Spleen (tissue), 11 donors: ENCODE data around the gene ARMC12. TPM values are rescaled to one million over a fixed set of nuclear protein-coding genes. Genes with fewer than 3 reads are reported as not detected.
"Not testable (repeated sequence)": the region's sequence is repeated elsewhere in the genome, so short reads cannot be mapped to it uniquely, and the experiment has no call there.

Experiments used
- DNase-seq: peaks from one replicate; pipeline ENCODE4 v3.0.0-alpha.2; 2020
- H3K27ac ChIP-seq, 8 donors: fragments of 200-600 bp; sonication (generic) in 7 of 8; 1 replicate in 4 of 8; 2 replicates in 4 of 8; pipeline versions ENCODE4 v1.5.0 to v1.8.0; 2016 to 2021; ENCODE audit warnings: inconsistent platforms in 4 of 8, mild to moderate bottlenecking in 4 of 8, moderate library complexity in 1 of 8
- H3K27me3 ChIP-seq, 7 donors: fragments of 200-600 bp; sonication (generic) in 6 of 7; replicated peaks in 1 of 7; 1 replicate in 4 of 7; 2 replicates in 3 of 7; pipeline versions ENCODE4 v1.5.0 to v1.8.0; 2016 to 2021; ENCODE audit warnings: inconsistent platforms in 3 of 7, mild to moderate bottlenecking in 1 of 7
- H3K36me3 ChIP-seq, 6 donors: fragments of 200-600 bp; sonication (generic) in 5 of 6; 1 replicate in 4 of 6; 2 replicates in 2 of 6; pipeline versions ENCODE4 v1.5.0 to v1.8.0; 2016 to 2021; ENCODE audit warnings: inconsistent platforms in 2 of 6
- H3K4me1 ChIP-seq, 6 donors: fragments of 200-600 bp; sonication (generic) in 5 of 6; 1 replicate in 3 of 6; 2 replicates in 3 of 6; pipeline versions ENCODE4 v1.5.0 to v1.8.0; 2016 to 2021; ENCODE audit warnings: inconsistent platforms in 3 of 6
- H3K4me3 ChIP-seq, 8 donors: fragments of 200-600 bp; sonication (generic) in 7 of 8; 1 replicate in 4 of 8; 2 replicates in 4 of 8; pipeline versions ENCODE4 v1.5.0 to v1.8.0; 2016 to 2021; ENCODE audit warnings: inconsistent platforms in 4 of 8, mild to moderate bottlenecking in 4 of 8, moderate library complexity in 2 of 8
- H3K9me3 ChIP-seq, 8 donors: fragments of 200-600 bp; sonication (generic) in 7 of 8; 1 replicate in 4 of 8; 2 replicates in 4 of 8; pipeline versions ENCODE4 v1.5.0 to v1.8.0; 2016 to 2021; ENCODE audit warnings: inconsistent platforms in 4 of 8
- POLR2A ChIP-seq, 3 donors: fragments of 450-650 bp; IDR thresholded peaks; one replicate each; pipeline ENCODE4 v1.5.1; 2017; ENCODE audit warnings: antibody characterized with exemption in 3 of 3, mild to moderate bottlenecking in 1 of 3
- POLR2AphosphoS5 ChIP-seq, 3 donors: sonication (generic); formaldehyde crosslinking; IDR thresholded peaks; one replicate each; pipeline ENCODE4 v1.5.1; 2017; ENCODE audit warnings: antibody characterized with exemption in 3 of 3
- WGBS, 5 donors: extraction: QIAGEN DNeasy Blood & Tissue Kit in 3 of 5; methylation state at CpG; one replicate each; pipeline versions ENCODE4 v1.1.5 to v1.1.7; 2013 to 2018; 5-methylcytosine and 5-hydroxymethylcytosine counted together
- intact Hi-C: fragments of 100-400 bp; cut with DNase I; formaldehyde crosslinking; loops from one replicate; pipeline ENCODE4 v1.15.0; 2023; ENCODE audit warnings: low total_unique reads
- polyA plus RNA-seq, 3 donors: library from polyadenylated mRNA; stranded (reverse); fragments of 200-250 nt; gene quantifications; one replicate each; pipeline ENCODE4 v1.2.1, GENCODE V29; 2013
- total RNA-seq, 7 donors: library from RNA; depleted of rRNA in 3 of 7; stranded (reverse); fragments of >200 nt in 3 of 7; fragmentation: NEBNext Ultra II Directional in 4 of 7; extraction: Animal tissue kit (Norgen Biotek cat#: 25700) in 4 of 7; gene quantifications; one replicate each; pipeline versions ENCODE4 v1.1.0 to v1.2.1, GENCODE V29; 2016 to 2021
- TF ChIP-seq, protein P1 (sequence below), 11 experiments: fragments of 200-600 bp in 7 of 11; fragments of 450-650 bp in 4 of 11; sonication (generic) in 4 of 11; IDR thresholded peaks in 8 of 11; conservative IDR thresholded peaks in 3 of 11; 1 replicate in 7 of 11; 2 replicates in 4 of 11; pipeline versions ENCODE4 v1.4.0 to v1.8.0; 2016 to 2021; ENCODE audit warnings: antibody characterized with exemption in 11 of 11, inconsistent platforms in 4 of 11, mild to moderate bottlenecking in 1 of 11
- donor health status: healthy with polysubstance abuse.
- donor health status: DM: no; HTN: no; CAD: no; lungs with moderate emphysema.
- donor health status: DM: no; HTN: no; CAD: no.
- donor health status: Bipolar disorder and iron deficiency.
- donor health status: healthy.
- donor health status: DM: no; HTN: no; CAD: no.
- donor health status: DM: yes; HTN: yes; CAD: no.

Gene ARMC12
- total and polyA plus RNA-seq, 10 donors, result 0.23 to 4.1 (median 1.2) TPM

DNA sequence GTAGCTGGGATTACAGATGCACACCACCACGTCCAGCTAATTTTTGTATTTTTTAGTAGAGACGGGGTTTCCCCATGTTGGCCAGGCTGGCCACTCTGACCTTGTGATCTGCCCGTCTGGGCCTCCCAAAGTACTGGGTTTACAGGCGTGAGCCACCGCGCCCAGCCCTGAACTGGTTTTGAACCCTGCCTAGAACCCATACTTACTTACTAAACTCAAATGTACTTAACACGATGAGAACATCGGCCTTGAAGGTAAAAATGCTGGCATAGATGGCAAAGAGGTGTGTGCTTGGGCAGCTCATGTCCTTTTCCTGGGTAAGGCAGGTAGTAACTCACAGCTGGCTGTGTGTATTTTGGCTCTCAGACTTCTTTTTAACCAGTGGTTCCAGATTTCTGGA, 3.2 kb upstream of the ARMC12 start:
- no peaks in the 10 kb centered on the region for H3K36me3 ChIP-seq
- no peak overlapping the region for H3K4me3 ChIP-seq
- H3K27ac ChIP-seq, result peak overlapping the region in 5 of 8 donors; percentile 99 to 100 (median 100)
- intact Hi-C loops, result no loop called here
- H3K9me3 ChIP-seq, result no peaks in the 10 kb centered on the region
- no peaks in the 10 kb centered on the region for H3K27me3 ChIP-seq
- H3K4me1 ChIP-seq, result peaks cover 50 to 91% (median 83%) of the 10 kb centered on the region in 6 donors
- 90 to 95% (median 93%) methylated on average over 8 of the region's 8 CpGs for WGBS, 5 donors
- DNase-seq, result peak; percentile 73
- TF ChIP-seq POLR2A (IDR thresholded peaks at IDR 0.05) (no peak), POLR2AphosphoS5 (IDR thresholded peaks at IDR 0.05) (no peak)
- TF ChIP-seq, protein P1, sequence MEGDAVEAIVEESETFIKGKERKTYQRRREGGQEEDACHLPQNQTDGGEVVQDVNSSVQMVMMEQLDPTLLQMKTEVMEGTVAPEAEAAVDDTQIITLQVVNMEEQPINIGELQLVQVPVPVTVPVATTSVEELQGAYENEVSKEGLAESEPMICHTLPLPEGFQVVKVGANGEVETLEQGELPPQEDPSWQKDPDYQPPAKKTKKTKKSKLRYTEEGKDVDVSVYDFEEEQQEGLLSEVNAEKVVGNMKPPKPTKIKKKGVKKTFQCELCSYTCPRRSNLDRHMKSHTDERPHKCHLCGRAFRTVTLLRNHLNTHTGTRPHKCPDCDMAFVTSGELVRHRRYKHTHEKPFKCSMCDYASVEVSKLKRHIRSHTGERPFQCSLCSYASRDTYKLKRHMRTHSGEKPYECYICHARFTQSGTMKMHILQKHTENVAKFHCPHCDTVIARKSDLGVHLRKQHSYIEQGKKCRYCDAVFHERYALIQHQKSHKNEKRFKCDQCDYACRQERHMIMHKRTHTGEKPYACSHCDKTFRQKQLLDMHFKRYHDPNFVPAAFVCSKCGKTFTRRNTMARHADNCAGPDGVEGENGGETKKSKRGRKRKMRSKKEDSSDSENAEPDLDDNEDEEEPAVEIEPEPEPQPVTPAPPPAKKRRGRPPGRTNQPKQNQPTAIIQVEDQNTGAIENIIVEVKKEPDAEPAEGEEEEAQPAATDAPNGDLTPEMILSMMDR (IDR thresholded peaks at IDR 0.05 in 8 of 11, conservative IDR thresholded peaks at IDR 0.05 in 3 of 11), result no peak

DNA sequence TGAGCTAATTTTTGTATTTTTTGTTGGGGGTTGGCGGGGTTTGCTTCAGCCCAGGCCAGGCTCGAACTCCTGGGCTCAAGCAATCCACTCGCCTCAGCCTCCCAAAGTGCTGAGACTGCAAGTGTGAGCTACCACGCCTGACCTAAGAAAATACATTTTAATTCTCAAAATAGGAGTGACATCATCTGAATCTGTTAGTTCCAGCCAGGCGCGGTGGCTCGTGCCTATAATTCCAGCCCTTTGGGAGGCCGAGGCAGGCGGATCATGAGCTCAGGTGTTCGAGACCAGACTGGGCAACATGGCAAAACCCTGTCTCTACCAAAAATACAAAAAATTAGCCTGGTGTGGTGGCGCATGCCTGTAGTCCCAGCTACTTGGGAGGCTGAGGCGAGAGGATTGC, 2.5 kb upstream of the ARMC12 start:
- WGBS, 5 donors, result 96 to 98% (median 97%) methylated on average over 12 of the region's 12 CpGs
- H3K27me3 ChIP-seq, intact Hi-C loops, H3K4me3 ChIP-seq, H3K9me3 ChIP-seq, H3K36me3 ChIP-seq: not testable (repeated sequence)
- peak; percentile 74 for DNase-seq
- Histone ChIP-seq H3K27ac (peak overlapping the region in 4 of 8 donors; percentile 99 to 100 (median 100)), H3K4me1 (peaks cover 43 to 84% (median 76%) of the 10 kb centered on the region in 6 donors)

DNA sequence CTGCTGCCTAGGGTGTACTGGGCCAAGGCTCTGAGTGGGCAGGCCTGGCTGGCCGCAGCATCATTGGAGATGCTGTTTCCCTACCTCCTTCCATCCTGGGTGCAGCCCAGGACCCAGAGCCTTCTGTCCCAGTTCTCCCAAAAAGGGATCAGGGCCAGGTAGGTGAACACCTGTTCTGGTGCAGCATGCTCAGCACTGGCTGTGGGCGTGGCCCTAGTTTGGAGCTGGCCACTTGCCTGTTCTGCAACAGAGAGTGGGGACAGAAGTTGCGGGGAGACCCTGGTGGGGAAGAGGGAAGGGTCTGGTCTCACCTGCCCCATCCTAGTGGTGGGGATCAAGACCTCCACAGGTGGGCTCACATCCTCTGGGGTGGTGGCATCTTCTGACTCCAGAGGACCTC, 1.4 kb upstream of the ARMC12 start:
- H3K36me3 ChIP-seq, result no peaks in the 10 kb centered on the region
- no peaks in the 10 kb centered on the region for H3K9me3 ChIP-seq
- 83 to 98% (median 92%) methylated on average over 3 of the region's 3 CpGs for WGBS, 5 donors
- intact Hi-C loops, result loop anchor here (5.0 kb wide), 1 partner anchor 213 kb away; no protein-coding TSS in a partner anchor
- TF ChIP-seq POLR2A (IDR thresholded peaks at IDR 0.05) (no peak), POLR2AphosphoS5 (IDR thresholded peaks at IDR 0.05) (no peak)
- TF ChIP-seq, protein P1 (IDR thresholded peaks at IDR 0.05 in 8 of 11, conservative IDR thresholded peaks at IDR 0.05 in 3 of 11), result no peak
- peaks cover 32 to 84% (median 71%) of the 10 kb centered on the region in 6 donors for H3K4me1 ChIP-seq
- H3K27ac ChIP-seq, result peak overlapping the region in 3 of 8 donors; percentile 50 to 100 (median 99)
- peak; percentile 82 for DNase-seq
- H3K4me3 ChIP-seq, result no peak overlapping the region
- H3K27me3 ChIP-seq, result no peaks in the 10 kb centered on the region

- Histone ChIP-seq H3K27ac (peak overlapping the region in 4 of 8 donors; percentile 35 to 100 (median 74)), H3K27me3 (no peaks in the 10 kb centered on the region), H3K36me3 (no peaks in the 10 kb centered on the region), H3K4me3 (no peak overlapping the region), H3K4me1 (peaks cover 26 to 78% (median 65%) of the 10 kb centered on the region in 6 donors), H3K9me3 (no peaks in the 10 kb centered on the region)
- DNase-seq, result peak; percentile 94
- WGBS, 5 donors, result 59 to 63% (median 60%) methylated on average over 8 of the region's 8 CpGs
- intact Hi-C loops, result loop anchor here (2.0 to 5.0 kb wide), 2 partner anchors 154 to 214 kb away; no protein-coding TSS in a partner anchor
- TF ChIP-seq, protein P1 (IDR thresholded peaks at IDR 0.05 in 8 of 11, conservative IDR thresholded peaks at IDR 0.05 in 3 of 11), result peak; percentile 85 to 97 (median 91)
- TF ChIP-seq POLR2AphosphoS5 (IDR thresholded peaks at IDR 0.05) (peak in 2 of 3 donors; percentile 32 to 78), POLR2A (IDR thresholded peaks at IDR 0.05) (no peak)
Observed at GRCh38 chr6:35736253-35736894, 458 bp upstream of the ARMC12 start.
